AG09319 (cell line): ENCODE measurements around the gene WNT1.

ENCODE experiments used
- DNase-seq: peaks from one replicate; pipeline ENCODE4 v3.0.0-alpha.2; 2010; ENCODE audit warnings: low read depth; ENCODE audit errors: extremely low read depth
- CTCF ChIP-seq: IDR thresholded peaks from 2 replicates; pipeline ENCODE4 v1.5.1; 2011; ENCODE audit warnings: low read depth, mild to moderate bottlenecking, inconsistent platforms, low read length, moderate library complexity

The WNT1 gene

GRCh38 chr12:48969160-48969771 lies 8.9 kb upstream of the WNT1 start:
- no peak for TF ChIP-seq CTCF
- no peak for DNase-seq

- no peak for DNase-seq
- no peak for TF ChIP-seq CTCF
Measured at GRCh38 chr12:48969833-48970701, 8.1 kb upstream of the WNT1 start.

GRCh38 chr12:48970702-48971334 lies 7.3 kb upstream of the WNT1 start:
- TF ChIP-seq CTCF: no peak
- DNase-seq: no peak

- DNase-seq: no peak
- no peak; the same call in 1 of the 2 replicates for TF ChIP-seq CTCF
Measured at GRCh38 chr12:48972213-48972951, 5.7 kb upstream of the WNT1 start.

- TF ChIP-seq CTCF: no peak
- no peak for DNase-seq
Measured at GRCh38 chr12:48972952-48973483, 5.1 kb upstream of the WNT1 start.

GRCh38 chr12:48973531-48973930 lies 4.6 kb upstream of the WNT1 start:
- no peak for DNase-seq
- no peak for TF ChIP-seq CTCF
